ENCODE results near the gene PSEN1. TPM values are rescaled to one million over a fixed set of nuclear protein-coding genes. Genes with fewer than 3 reads are reported as not detected.
"Not testable (repeated sequence)": the region's sequence is repeated elsewhere in the genome, so short reads cannot be mapped to it uniquely, and the experiment has no call there.

PSEN1 gene
- total and polyA plus RNA-seq, 4 donors = 50.0 to 81.8 (median 58.4) TPM

- Histone ChIP-seq H3K9me3 (ENCODE audit: control insufficient read depth, insufficient read depth, low read length) (no peaks in the 10 kb centered on the region), H3K4me1 (ENCODE audit: control insufficient read depth, insufficient read depth, low read length) (peaks cover 7% of the 10 kb centered on the region), H3K4me3 (ENCODE audit: low read depth, low read length) (no peak overlapping the region), H3K27ac (ENCODE audit: low read depth, low read length) (no peak overlapping the region), H3K36me3 (ENCODE audit: control insufficient read depth, insufficient read depth, low read length) (peaks cover 30% of the 10 kb centered on the region), H3K27me3 (ENCODE audit: control insufficient read depth, insufficient read depth, low read length) (no peaks in the 10 kb centered on the region)
- DNase-seq (ENCODE audit: low read depth in 4 of 6, low spot score in 6 of 6) = no peak
- no CpG with 5 or more reads among the region's 3 CpGs for WGBS (ENCODE audit: insufficient coverage)
These were observed 36.2 kb downstream of the PSEN1 start for GRCh38 chr14:73172500-73172899.

- H3K4me1 ChIP-seq (ENCODE audit: control insufficient read depth, insufficient read depth, low read length) = peaks cover 7% of the 10 kb centered on the region
- WGBS (ENCODE audit: insufficient coverage) = no CpG with 5 or more reads among the region's 3 CpGs
- no peaks in the 10 kb centered on the region for H3K27me3 ChIP-seq (ENCODE audit: control insufficient read depth, insufficient read depth, low read length)
- H3K9me3 ChIP-seq (ENCODE audit: control insufficient read depth, insufficient read depth, low read length) = no peaks in the 10 kb centered on the region
- H3K36me3 ChIP-seq (ENCODE audit: control insufficient read depth, insufficient read depth, low read length) = peaks cover 34% of the 10 kb centered on the region
- DNase-seq (ENCODE audit: low read depth in 4 of 6, low spot score in 6 of 6) = peak; percentile 11 to 86 (median 38)
- H3K4me3 ChIP-seq (ENCODE audit: low read depth, low read length) = no peak overlapping the region
- H3K27ac ChIP-seq (ENCODE audit: low read depth, low read length) = no peak overlapping the region
These were observed 36.9 kb downstream of the PSEN1 start for GRCh38 chr14:73173092-73173735.

- WGBS (ENCODE audit: insufficient coverage) = 67% methylated on average over 2 of the region's 3 CpGs
- no peak overlapping the region for H3K4me3 ChIP-seq (ENCODE audit: low read depth, low read length)
- DNase-seq (ENCODE audit: low read depth in 4 of 6, low spot score in 6 of 6) = no peak
- no peaks in the 10 kb centered on the region for H3K9me3 ChIP-seq (ENCODE audit: control insufficient read depth, insufficient read depth, low read length)
- H3K4me1 ChIP-seq (ENCODE audit: control insufficient read depth, insufficient read depth, low read length) = no peaks in the 10 kb centered on the region
- H3K36me3 ChIP-seq (ENCODE audit: control insufficient read depth, insufficient read depth, low read length) = peaks cover 29% of the 10 kb centered on the region
- no peak overlapping the region for H3K27ac ChIP-seq (ENCODE audit: low read depth, low read length)
- H3K27me3 ChIP-seq (ENCODE audit: control insufficient read depth, insufficient read depth, low read length) = no peaks in the 10 kb centered on the region
These were observed 40.4 kb downstream of the PSEN1 start for GRCh38 chr14:73176685-73177084.

GRCh38 chr14:73180385-73180805 is 44.1 kb downstream of the PSEN1 start:
- H3K27me3 ChIP-seq (ENCODE audit: control insufficient read depth, insufficient read depth, low read length) = no peaks in the 10 kb centered on the region
- H3K4me3 ChIP-seq (ENCODE audit: low read depth, low read length) = no peak overlapping the region
- no peaks in the 10 kb centered on the region for H3K4me1 ChIP-seq (ENCODE audit: control insufficient read depth, insufficient read depth, low read length)
- H3K9me3 ChIP-seq (ENCODE audit: control insufficient read depth, insufficient read depth, low read length) = no peaks in the 10 kb centered on the region
- peaks cover 29% of the 10 kb centered on the region for H3K36me3 ChIP-seq (ENCODE audit: control insufficient read depth, insufficient read depth, low read length)
- no peak overlapping the region for H3K27ac ChIP-seq (ENCODE audit: low read depth, low read length)
- no peak for DNase-seq (ENCODE audit: low read depth in 4 of 6, low spot score in 6 of 6)

- not testable (repeated sequence) for H3K4me3 ChIP-seq (ENCODE audit: low read depth, low read length); H3K27me3 ChIP-seq (ENCODE audit: control insufficient read depth, insufficient read depth, low read length); H3K27ac ChIP-seq (ENCODE audit: low read depth, low read length); H3K4me1 ChIP-seq (ENCODE audit: control insufficient read depth, insufficient read depth, low read length); H3K9me3 ChIP-seq (ENCODE audit: control insufficient read depth, insufficient read depth, low read length); DNase-seq (ENCODE audit: low read depth in 4 of 6, low spot score in 6 of 6)
- peaks cover 30% of the 10 kb centered on the region for H3K36me3 ChIP-seq (ENCODE audit: control insufficient read depth, insufficient read depth, low read length)
- no CpG with 5 or more reads among the region's 8 CpGs for WGBS (ENCODE audit: insufficient coverage)
These were observed 44.7 kb downstream of the PSEN1 start for GRCh38 chr14:73180969-73181368.

- Histone ChIP-seq H3K36me3 (ENCODE audit: control insufficient read depth, insufficient read depth, low read length) (peaks cover 47% of the 10 kb centered on the region), H3K27ac (ENCODE audit: low read depth, low read length) (no peak overlapping the region), H3K4me3 (ENCODE audit: low read depth, low read length) (no peak overlapping the region), H3K27me3 (ENCODE audit: control insufficient read depth, insufficient read depth, low read length) (no peaks in the 10 kb centered on the region), H3K9me3 (ENCODE audit: control insufficient read depth, insufficient read depth, low read length) (no peaks in the 10 kb centered on the region), H3K4me1 (ENCODE audit: control insufficient read depth, insufficient read depth, low read length) (no peaks in the 10 kb centered on the region)
- no peak for DNase-seq (ENCODE audit: low read depth in 4 of 6, low spot score in 6 of 6)
- WGBS (ENCODE audit: insufficient coverage) = 85% methylated on average over 2 of the region's 3 CpGs
These were observed 52.2 kb downstream of the PSEN1 start for GRCh38 chr14:73188501-73188911.

GRCh38 chr14:73189651-73190050 is 53.3 kb downstream of the PSEN1 start:
- Histone ChIP-seq H3K4me3 (ENCODE audit: low read depth, low read length) (no peak overlapping the region), H3K36me3 (ENCODE audit: control insufficient read depth, insufficient read depth, low read length) (peaks cover 57% of the 10 kb centered on the region), H3K27me3 (ENCODE audit: control insufficient read depth, insufficient read depth, low read length) (no peaks in the 10 kb centered on the region), H3K4me1 (ENCODE audit: control insufficient read depth, insufficient read depth, low read length) (no peaks in the 10 kb centered on the region), H3K9me3 (ENCODE audit: control insufficient read depth, insufficient read depth, low read length) (no peaks in the 10 kb centered on the region), H3K27ac (ENCODE audit: low read depth, low read length) (no peak overlapping the region)
- 100% methylated on average over 2 of the region's 3 CpGs for WGBS (ENCODE audit: insufficient coverage)
- no peak for DNase-seq (ENCODE audit: low read depth in 4 of 6, low spot score in 6 of 6)

GRCh38 chr14:73191441-73191840 is 55.1 kb downstream of the PSEN1 start:
- Histone ChIP-seq H3K27ac (ENCODE audit: low read depth, low read length) (no peak overlapping the region), H3K36me3 (ENCODE audit: control insufficient read depth, insufficient read depth, low read length) (peaks cover 61% of the 10 kb centered on the region), H3K9me3 (ENCODE audit: control insufficient read depth, insufficient read depth, low read length) (no peaks in the 10 kb centered on the region), H3K27me3 (ENCODE audit: control insufficient read depth, insufficient read depth, low read length) (no peaks in the 10 kb centered on the region), H3K4me3 (ENCODE audit: low read depth, low read length) (no peak overlapping the region), H3K4me1 (ENCODE audit: control insufficient read depth, insufficient read depth, low read length) (no peaks in the 10 kb centered on the region)
- no peak for DNase-seq (ENCODE audit: low read depth in 4 of 6, low spot score in 6 of 6)
- WGBS (ENCODE audit: insufficient coverage) = no CpG with 5 or more reads among the region's 2 CpGs

- not testable (repeated sequence) for DNase-seq (ENCODE audit: low read depth in 4 of 6, low spot score in 6 of 6); H3K27ac ChIP-seq (ENCODE audit: low read depth, low read length); H3K4me1 ChIP-seq (ENCODE audit: control insufficient read depth, insufficient read depth, low read length); H3K27me3 ChIP-seq (ENCODE audit: control insufficient read depth, insufficient read depth, low read length); H3K4me3 ChIP-seq (ENCODE audit: low read depth, low read length); H3K9me3 ChIP-seq (ENCODE audit: control insufficient read depth, insufficient read depth, low read length)
- H3K36me3 ChIP-seq (ENCODE audit: control insufficient read depth, insufficient read depth, low read length) = peaks cover 55% of the 10 kb centered on the region
- 96% methylated on average over 8 of the region's 8 CpGs for WGBS (ENCODE audit: insufficient coverage)
These were observed 58.0 kb downstream of the PSEN1 start for GRCh38 chr14:73194306-73194705.

- Histone ChIP-seq H3K4me3 (ENCODE audit: low read depth, low read length) (no peak overlapping the region), H3K36me3 (ENCODE audit: control insufficient read depth, insufficient read depth, low read length) (peaks cover 39% of the 10 kb centered on the region), H3K9me3 (ENCODE audit: control insufficient read depth, insufficient read depth, low read length) (no peaks in the 10 kb centered on the region), H3K4me1 (ENCODE audit: control insufficient read depth, insufficient read depth, low read length) (no peaks in the 10 kb centered on the region), H3K27ac (ENCODE audit: low read depth, low read length) (no peak overlapping the region), H3K27me3 (ENCODE audit: control insufficient read depth, insufficient read depth, low read length) (no peaks in the 10 kb centered on the region)
- no peak for DNase-seq (ENCODE audit: low read depth in 4 of 6, low spot score in 6 of 6)
- WGBS (ENCODE audit: insufficient coverage) = 42% methylated on average over 2 of the region's 2 CpGs
These were observed 61.9 kb downstream of the PSEN1 start for GRCh38 chr14:73198253-73198652.
